HG03521 (cell line): Measurements from ENCODE around the gene PYGB.
"Not testable (repeated sequence)": the region's sequence is repeated elsewhere in the genome, so short reads cannot be mapped to it uniquely, and the experiment has no call there.

Experiments used
- ATAC-seq: cut with Tn5 transposase; IDR thresholded peaks from one replicate; pipeline ENCODE4 v1.9.1; 2021; ENCODE audit warnings: mild to moderate bottlenecking, moderate library complexity; ENCODE audit not compliant: unreplicated experiment

Gene PYGB

GRCh38 chr20:25247518-25247955, 348 bp upstream of the PYGB start:
- peak; percentile 25 for ATAC-seq

DNA sequence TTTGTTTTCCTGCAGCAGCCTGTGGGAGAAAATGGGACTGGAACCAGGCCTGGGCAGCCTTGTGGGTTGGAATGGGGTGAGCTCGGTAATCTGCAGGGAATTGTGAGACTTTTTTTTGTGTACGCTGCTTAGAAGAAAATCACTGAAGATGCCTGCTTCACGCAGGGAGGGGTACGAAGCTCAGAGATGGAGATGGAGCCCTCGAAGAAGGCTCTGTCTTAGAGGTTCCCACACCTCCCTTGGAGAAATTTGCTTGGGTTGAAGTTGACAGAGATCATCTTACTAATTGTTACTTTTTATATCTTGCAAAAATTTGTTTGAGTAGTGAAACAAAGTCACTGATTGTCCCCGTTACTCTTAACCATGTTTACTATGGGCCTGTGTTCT, 894 bp downstream of the PYGB start:
- ATAC-seq: no peak

DNA sequence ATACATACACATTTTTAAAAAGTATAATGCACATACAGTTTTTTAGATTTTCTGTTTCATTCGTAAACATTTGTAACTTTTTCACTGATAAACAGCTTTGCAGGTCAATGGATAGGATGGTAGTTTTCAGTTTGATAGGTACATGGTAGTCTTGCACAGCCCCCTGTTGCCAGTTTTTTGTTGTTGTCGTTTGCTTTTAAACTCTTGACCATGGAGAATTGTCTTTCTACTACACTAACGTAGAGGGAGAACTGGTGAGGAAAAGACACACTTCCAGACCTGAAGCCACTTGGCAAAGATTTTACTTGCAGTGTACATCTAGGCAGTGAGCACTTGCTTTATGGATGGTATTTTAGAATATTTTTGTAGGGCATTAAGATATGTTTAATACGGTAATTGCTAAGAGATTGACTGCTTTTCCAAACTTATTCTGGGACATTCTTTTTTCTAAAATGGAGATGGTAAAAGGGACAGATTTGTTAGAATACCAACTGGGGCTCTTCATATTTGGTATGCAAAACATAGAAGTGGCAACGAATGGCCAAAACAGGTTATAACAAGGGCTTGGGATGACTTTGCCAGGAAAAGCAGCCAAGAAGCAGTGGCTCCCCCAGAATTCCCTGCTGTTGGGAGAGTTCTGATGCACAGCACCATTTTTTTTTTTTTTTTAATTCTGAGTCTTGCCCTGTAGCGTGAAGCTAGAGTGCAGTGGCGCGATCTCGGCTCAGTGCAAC, 1.5 kb downstream of the PYGB start:
- ATAC-seq: no peak

- no peak for ATAC-seq
Observed at GRCh38 chr20:25250508-25250907, 2.6 kb downstream of the PYGB start.

DNA sequence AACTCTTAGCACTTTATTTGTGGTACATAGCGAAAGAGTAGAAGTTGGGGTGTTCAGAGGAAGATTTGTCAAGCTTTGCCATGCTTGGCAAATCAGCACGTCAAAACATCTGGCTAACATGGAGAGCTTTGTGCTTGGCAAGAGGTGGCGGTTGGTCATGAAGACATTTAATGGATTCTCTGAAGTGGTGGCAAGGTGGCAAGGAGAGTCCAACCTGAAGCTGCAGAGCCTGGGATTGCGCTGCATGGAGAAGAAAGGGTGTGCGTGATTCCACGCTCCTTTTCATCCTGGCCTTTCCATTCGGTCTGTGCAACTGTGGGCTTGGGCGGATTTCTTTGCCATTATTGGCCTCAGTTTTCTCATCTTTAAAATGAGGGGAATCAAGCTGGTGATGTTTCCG, 3.1 kb downstream of the PYGB start:
- ATAC-seq: no peak

GRCh38 chr20:25251558-25251957, 3.7 kb downstream of the PYGB start:
- ATAC-seq: no peak

GRCh38 chr20:25252230-25252651, 4.4 kb downstream of the PYGB start:
- no peak for ATAC-seq

GRCh38 chr20:25252686-25253421, 5.0 kb downstream of the PYGB start:
- ATAC-seq: no peak

DNA sequence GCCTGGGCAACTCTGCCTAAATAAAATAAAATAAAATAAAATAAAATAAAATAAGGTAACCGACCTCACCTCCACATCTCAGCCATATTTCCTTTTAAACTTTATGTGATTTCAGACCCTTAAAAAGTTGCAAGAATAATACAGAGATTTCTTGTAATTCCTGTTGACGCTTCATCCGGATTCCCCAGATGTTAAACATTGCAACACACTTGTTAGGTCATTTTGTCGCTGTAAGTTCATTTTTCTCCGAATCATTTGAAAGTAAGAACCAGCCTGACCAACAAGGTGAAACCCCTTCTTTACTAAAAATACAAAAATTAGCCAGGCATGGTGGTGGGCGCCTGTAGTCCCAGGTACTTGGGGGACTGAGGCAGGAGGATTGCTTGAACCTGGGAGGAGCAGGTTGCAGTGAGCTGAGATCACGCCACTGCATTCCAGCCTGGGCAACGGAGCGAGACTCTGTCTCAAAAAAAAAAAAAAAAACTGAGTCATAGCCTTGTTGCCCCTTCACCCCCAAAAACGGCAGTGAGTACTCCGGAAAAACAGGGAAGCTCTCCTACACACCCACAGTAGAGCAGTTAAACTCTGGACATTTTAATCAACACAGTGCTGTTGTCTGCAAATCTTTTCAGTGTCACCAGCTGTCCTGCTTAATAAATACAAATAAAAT, 5.9 kb downstream of the PYGB start:
- ATAC-seq: no peak

GRCh38 chr20:25254571-25254970, 6.7 kb downstream of the PYGB start:
- ATAC-seq: no peak

GRCh38 chr20:25254986-25255680, 7.2 kb downstream of the PYGB start:
- ATAC-seq: no peak

DNA sequence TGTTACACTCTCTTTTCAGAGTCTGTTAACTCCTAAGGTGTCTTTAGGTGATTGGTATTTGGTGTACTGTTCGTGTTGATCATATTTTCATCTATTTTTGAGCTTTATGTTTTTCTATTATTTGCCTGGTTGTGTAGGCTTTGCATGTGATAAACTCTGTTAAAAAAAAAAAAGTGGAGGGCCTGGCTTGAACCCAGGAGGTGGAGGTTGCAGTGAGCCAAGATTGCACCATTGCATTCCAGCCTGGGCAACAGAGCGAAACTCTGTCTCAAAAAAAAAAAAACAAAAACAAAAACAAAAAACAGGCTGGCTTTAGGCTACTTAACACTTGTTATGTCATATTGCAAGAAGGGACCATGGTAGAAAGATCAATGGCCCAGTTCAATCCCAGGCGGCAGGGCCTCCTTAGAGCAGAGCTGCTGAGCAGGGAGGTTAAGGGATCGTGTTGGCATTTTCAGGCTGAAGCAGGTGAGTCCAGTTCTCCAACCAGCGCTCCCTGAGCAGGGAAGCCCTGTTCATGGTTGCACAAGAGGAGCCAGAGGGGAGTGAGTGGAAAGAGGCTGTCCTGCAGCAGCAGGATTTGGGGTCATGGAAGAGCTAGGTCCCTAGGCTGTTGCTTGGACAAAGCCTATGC, 8.5 kb downstream of the PYGB start:
- no peak for ATAC-seq

DNA sequence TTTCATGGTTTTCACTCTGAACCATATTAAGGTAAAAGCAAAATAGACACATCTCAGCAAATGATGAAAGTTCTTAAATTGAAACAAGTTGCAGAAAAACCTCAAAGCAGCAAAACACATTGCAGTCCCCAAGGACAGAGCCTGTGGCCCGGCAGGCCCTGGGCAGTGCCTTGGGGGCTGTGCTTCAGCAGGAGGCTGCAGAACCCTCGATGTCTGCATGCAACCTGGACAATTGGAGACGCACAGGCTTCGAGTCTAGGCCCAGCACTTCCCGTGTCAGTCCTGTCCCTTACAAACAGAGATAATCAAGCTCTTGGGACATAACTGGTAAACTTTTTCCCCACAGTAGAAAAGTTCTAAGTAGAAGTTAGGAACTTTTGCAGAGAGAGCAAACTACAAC, 9.2 kb downstream of the PYGB start:
- no peak for ATAC-seq

DNA sequence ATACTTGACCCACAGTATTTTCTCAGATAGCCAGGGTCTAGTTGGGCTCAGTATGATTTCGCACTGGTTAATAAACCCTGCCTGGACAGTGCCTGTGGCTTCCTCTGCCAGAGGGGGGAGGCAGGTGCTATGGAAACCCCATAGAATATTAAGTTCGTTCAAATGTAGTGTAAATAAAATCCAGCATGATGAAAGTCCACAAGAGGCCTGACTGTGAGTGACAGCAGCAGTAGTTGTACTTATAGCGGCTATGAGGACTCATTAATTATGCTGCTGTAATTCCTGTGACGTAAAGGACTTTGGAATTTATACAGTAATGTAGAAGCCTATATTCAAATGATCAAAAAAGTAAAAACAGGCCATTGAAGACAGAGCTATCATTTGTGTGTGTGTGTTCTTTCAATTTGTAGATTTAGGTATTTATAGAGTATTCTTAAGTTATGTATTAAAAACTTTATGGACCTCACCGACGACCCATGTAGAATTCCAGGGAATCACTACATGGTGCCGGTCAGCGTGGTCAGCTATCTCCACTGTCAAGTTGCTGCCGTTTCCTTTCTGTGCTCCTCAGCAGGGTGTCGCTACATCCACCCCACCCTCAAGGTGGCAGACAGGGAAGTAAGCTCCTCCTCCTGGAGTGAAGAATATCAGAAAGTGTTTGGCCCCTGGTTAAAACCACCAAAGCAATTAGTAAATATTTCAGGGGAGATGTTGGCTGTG, 10.0 kb downstream of the PYGB start:
- no peak for ATAC-seq

DNA sequence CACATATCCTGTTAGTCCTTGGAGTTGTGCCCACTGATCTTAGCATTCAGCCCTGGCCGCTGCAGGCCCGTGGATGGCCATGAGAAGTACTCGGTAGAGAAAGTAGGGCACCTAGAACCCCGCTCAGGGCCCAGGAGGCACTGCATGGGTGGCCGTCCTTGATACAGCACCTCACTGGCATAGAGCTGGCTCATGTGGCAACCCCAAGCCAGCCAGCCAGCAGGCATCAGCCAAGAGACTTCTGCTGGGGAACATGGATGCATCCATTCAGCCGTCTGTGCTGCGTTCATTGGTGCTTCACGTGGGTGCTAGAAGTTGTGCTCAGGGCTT, 10.6 kb downstream of the PYGB start:
- ATAC-seq: no peak

DNA sequence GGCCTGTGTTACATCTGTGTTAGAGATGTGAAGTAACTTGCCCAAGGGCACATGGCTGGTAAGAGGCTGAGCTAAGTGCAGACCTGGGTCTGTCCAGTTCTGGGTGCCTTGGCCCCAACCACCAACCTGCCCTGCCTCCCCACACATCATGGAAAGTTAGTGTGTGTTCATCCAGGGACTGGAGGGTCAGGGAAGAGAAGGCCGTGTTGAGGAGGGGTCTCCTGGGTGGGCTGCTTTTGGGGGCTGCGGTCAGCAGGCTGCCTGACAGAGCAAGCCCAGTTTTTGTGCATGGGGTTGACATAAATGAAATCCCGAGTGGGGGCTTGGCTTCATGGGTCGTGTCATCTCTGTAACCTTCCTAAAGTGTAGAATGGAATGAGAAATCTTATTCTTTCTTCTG, 10.9 kb downstream of the PYGB start:
- no peak for ATAC-seq

- ATAC-seq: no peak
Observed at GRCh38 chr20:25259358-25259757, 11.5 kb downstream of the PYGB start.

DNA sequence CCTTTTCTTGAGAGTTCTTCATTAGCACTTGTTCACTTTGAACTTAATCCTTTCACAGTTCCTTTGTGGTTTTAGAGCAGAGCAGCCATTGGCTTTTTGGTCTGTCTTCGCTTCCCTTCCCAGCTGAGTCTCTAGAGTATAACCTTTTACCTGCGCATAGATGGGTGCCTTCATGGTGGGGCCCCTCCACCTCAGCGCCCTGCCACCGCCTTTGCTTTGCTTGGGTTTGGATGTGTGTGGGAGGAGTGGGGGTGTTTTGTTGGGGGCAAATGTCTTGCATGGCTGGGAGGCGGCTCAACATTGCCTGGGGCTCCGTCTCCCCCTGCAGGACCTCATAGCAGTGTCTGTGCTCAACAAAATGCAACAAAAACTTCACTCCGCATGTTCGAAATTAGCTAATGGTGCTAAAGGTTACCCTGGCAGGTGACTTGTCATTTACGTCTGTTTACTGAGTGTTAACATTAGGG, 11.9 kb downstream of the PYGB start:
- ATAC-seq: no peak

DNA sequence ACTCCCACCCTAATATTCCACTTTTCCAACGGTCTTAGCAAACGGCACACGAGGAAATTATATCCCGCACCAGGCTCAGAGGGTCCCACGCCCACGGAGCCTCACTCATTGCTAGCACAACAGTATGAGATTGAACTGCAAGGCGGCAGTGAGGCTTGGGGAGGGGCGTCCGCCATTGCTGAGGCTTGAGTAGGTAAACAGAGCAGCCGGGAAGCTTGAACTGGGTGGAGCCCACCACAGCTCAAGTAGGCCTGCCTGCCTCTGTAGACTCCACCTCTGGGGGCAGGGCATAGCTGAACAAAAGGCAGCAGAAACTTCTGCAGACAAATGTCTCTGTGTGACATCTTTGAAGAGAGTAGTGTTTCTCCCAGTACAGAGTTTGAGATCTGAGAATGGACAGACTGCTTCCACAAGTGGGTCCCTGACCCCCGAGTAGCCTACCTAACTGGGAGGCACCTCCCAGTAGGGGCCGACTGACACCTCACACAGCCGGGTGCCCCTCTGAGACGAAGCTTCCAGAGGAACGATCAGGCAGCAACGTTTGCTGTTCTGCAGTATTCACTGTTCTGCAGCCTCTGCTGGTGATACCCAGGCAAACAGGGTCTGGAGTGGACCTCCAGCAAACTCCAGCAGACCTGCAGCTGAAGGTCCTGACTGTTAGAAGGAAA, 13.0 kb downstream of the PYGB start:
- ATAC-seq: not testable (repeated sequence)
